HG02642 (cell line): ENCODE measurements around the gene TMEM151B.

ENCODE experiments used
- ATAC-seq: cut with Tn5 transposase; IDR thresholded peaks from one replicate; pipeline ENCODE4 v1.9.1; 2021; ENCODE audit warnings: mild to moderate bottlenecking; ENCODE audit not compliant: unreplicated experiment, poor library complexity

Gene TMEM151B

GRCh38 chr6:44262467-44263353 lies 7.5 kb upstream of the TMEM151B start:
- no peak for ATAC-seq

DNA sequence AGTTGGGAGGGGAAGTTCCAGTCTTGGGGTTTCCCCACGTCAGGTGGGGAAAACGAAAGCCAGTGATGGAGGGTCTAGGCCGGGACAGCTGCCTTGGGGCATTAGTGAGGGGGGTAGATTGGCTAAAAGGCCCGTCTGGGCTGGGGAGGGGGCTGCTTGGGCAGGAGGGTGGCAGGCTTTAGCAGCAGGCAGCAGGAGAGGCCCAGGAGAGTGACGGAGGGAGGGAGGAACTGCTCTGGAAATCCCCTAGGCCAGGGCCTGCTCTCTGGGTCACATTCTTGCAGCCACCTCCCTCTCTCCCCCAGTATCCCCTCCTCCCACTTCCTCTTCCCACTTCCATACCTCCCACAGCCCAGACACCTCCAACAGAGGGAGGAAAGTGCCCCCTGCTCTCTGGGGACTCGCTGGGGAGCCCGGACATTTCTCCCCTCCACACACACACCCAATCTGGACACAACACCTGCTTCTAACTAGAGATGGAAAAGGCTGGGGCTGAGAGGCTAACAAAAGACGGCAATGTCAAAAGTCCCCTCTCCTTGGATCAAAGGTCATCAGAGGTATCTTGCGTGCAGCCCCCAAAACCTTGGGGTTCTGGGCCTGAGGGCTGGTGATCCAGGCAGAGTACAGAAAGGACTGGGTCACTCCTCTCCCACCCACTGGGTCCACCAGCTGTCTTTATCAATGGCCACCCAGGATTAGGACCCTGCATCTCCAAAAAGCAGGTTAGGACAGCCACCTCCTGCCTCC lies 6.7 kb upstream of the TMEM151B start:
- ATAC-seq, result no peak

- ATAC-seq, result peak; percentile 28
These were observed 5.9 kb upstream of the TMEM151B start for GRCh38 chr6:44264154-44265006.

- ATAC-seq, result peak; percentile 44
These were observed 5.1 kb upstream of the TMEM151B start, which contains the start of gene NFKBIE for GRCh38 chr6:44265007-44265721. NFKBIE (minus strand) TSS chr6:44265551; CDS start chr6:44265346, 205 bp downstream.

DNA sequence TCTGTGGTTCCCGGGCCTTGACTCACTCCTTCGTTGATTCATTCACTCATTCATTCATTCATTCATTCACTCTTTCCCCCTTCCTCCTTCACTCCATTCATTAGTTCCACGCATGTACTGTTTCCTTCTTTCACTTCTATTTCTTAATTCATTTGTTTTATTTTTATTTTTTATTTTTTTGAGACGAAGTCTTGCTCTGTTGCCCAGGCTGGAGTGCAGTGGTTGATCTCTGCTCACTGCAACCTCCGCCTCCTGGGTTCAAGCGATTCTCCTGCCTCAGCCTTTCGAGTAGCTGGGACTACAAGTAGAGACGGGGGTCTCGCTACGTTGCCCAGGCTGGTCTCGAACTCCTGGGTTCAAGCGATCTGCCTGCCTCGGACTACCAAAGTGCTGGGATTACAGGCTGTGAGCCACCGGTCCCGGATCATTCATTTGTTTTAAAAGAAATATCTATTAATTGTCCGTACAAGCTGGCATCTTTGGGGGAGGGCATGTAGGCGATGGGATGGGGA lies 4.5 kb upstream of the TMEM151B start:
- no peak for ATAC-seq

- ATAC-seq, result peak; percentile 25
These were observed 3.9 kb upstream of the TMEM151B start for GRCh38 chr6:44266347-44266746.

GRCh38 chr6:44267252-44267651 lies 3.0 kb upstream of the TMEM151B start:
- no peak for ATAC-seq

DNA sequence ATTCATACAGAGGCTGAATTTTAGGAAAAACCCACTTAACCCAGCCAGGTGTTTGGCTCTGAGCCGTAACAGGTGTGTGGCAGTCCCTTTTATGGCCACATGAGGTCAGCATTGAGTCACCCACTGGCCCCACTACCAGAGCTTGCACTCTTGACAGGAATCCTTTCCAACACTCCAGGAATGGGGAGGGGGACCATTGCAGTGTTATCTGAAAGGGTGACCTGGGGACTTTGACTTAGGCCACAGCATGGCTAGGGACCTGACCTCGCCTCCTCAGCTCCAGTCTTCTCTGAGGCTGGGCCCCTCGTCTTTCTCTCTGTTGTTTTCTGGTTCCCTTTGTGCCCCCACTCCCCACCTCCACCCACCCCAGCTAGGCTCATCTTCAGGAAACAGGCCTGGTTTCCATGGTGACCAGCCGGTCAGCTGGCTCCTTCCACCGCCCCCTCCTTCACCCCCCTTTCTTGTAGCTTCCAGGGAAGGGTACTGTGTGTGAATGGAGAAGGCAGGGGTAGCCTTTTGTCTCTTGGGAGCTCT lies 2.1 kb upstream of the TMEM151B start:
- ATAC-seq, result no peak

- ATAC-seq, result no peak
These were observed 901 bp upstream of the TMEM151B start for GRCh38 chr6:44269178-44269920.

DNA sequence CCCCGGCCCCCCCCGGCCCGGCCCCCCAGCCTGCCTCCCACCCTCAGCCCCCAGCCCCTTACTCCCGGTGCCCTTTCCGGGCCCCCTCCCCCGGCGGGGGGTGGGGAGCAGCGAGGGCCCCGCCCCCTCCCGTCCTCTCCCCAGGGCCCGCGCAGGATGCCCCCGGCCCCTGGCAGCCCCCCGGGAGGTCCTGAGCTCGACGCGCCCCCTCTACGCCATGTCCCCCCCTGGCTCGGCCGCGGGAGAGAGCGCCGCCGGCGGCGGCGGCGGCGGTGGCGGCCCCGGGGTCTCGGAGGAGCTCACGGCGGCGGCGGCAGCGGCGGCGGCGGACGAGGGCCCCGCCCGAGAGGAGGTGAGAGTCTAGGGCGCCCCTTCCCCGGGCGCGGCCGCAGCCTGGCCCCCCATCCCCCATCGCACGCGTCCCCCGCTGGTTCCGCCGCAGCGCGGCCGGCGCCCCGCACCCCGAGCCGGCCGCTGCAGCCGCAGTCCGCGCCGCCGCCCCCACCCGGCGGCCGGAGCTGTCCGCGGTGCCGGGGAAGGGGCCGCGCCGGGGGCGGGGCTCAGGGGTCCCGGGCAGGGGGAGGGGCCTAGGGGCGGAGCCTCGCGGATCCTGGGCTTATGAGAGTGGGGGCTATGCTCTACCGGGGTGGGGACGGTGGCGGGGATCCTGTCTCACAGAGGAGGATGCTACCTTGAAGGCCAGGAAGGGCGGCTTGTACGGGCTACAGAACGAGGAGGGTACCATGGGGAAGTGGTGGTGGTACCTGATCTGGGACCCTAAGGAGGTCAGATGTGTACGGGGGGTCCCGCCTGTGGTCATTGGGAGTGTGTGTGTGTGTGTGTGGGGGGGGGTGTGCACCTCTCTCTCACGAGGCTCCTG lies 516 bp downstream of the TMEM151B start:
- no peak for ATAC-seq

- no peak for ATAC-seq
These were observed 1.1 kb downstream of the TMEM151B start for GRCh38 chr6:44271406-44271723.

DNA sequence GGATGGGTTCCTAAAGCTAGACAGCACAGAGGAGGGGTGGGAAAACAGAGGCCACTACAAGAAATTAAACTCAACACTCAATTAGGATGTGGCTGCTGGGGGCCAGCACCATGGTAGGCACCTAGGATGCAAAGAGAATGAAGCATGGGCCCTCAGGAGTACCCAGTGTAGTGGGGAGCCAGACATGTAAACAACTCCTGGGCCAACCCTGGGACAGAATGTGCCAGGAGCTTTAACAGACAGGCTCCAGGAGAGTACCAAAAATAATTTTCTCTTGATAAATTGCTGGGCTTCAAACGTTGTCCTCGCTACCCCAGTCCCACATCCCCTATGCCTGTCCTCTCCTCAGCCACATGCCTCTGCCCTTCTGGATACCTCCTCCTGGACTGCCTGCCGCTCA lies 1.7 kb downstream of the TMEM151B start:
- no peak for ATAC-seq

DNA sequence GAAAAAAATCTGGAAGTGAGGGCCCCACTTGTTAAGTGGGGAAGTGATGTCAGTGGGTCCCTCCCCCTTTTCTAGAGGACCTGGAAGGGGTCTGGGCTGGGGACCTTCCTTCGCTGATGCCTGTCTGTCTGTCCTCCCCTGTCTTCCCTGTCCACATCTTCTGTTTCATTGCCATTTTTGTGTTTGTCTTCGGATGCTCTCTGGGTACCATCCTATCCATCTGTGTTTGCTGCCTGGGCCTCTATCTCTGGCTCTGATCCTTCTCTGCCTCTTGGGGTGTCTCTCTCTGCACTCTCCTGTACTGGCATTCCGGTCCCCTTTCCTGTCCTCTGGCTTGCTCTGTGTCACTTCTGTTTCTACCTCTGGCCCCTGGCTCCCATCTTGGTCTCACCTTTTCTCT lies 2.3 kb downstream of the TMEM151B start:
- no peak for ATAC-seq

GRCh38 chr6:44272999-44273566 lies 2.8 kb downstream of the TMEM151B start:
- ATAC-seq, result no peak

- no peak for ATAC-seq
These were observed 3.4 kb downstream of the TMEM151B start for GRCh38 chr6:44273617-44274016.

DNA sequence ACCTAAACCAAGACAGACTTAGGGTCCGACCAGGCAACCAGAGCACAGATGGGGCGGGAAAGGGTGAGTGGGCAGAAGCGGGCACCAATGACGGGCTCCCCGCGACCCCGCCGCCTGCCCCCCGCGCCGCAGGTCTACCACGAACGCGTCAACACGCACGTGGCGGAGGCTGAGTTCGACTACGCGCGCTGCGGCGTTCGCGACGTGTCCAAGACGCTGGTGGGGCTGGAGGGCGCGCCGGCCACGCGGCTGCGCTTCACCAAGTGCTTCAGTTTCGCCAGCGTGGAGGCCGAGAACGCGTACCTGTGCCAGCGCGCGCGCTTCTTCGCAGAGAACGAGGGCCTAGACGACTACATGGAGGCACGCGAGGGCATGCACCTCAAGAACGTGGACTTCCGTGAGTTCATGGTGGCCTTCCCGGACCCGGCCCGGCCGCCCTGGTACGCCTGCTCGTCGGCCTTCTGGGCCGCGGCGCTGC lies 5.1 kb downstream of the TMEM151B start:
- ATAC-seq, result no peak
